ENCODE measurements around the gene EMP2. TPM values are rescaled to one million over a fixed set of nuclear protein-coding genes. Genes with fewer than 3 reads are reported as not detected.

The EMP2 gene
- total and polyA plus RNA-seq, 2 of the 4 experiments (the other 2 are of a cell fraction), result 13.8 to 18.3 TPM

DNA sequence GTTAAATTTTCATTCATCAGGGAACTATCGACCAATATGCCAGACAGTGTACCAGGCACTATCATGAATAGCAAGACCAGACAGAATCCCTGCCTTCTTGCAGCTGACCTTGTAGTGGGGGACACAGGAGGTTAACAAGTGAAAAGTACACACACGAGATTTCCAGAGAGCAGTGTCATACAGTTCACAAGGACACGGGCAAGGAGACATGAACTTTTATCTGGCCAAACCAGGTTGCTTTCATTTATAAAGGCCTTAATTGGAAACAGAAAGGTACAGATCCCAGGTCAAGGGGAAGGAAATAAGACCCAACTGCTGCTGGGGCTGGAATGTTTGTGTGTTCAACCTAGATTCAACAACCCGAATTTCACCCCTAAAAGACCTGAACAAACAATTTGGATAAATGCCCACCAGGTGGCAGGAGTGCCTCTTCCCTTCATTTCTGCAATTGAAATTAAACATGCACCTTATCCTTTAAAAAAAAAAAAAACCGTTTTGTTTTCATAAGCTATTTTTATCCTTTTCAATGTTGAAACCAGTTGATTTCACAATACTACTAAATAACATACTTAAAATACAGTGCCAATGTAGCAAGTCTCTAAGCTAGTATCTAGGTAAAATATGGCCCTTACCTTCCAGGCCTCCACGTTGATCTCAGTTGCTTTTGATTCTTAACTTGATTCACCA lies 65.9 kb downstream of the EMP2 start:
- H3K4me2 ChIP-seq (ENCODE audit: low read depth, low read length), result no peak overlapping the region; the same call in 1 of the 2 replicates
- no peak overlapping the region for H2BK15ac ChIP-seq (ENCODE audit: low read depth, low read length)
- BruUV-seq (replicated peaks), result no TSS peak
- TF ChIP-seq MAZ (IDR thresholded peaks at IDR 0.05; ENCODE audit: borderline replicate concordance, low read depth, low read length) (no peak), RAD21 (IDR thresholded peaks at IDR 0.05; ENCODE audit: low read length) (peak; percentile 69), CHD1 (IDR thresholded peaks at IDR 0.05; ENCODE audit: low read depth, low read length) (no peak), CTCF (conservative IDR thresholded peaks at IDR 0.05; ENCODE audit: low read depth, low read length) (peak; percentile 63), NFE2L2 (IDR thresholded peaks at IDR 0.05; ENCODE audit: low read depth, low read length) (no peak), MAFK (IDR thresholded peaks at IDR 0.05; ENCODE audit: low read depth, low read length) (no peak), RCOR1 (IDR thresholded peaks at IDR 0.05; ENCODE audit: insufficient replicate concordance, low read length) (no peak), SMC3 (IDR thresholded peaks at IDR 0.05; ENCODE audit: low read depth, low read length) (peak; percentile 80), FOS (IDR thresholded peaks at IDR 0.05; ENCODE audit: low read depth, low read length) (no peak), BHLHE40 (IDR thresholded peaks at IDR 0.05; ENCODE audit: low read depth, low read length) (no peak), CEBPB (IDR thresholded peaks at IDR 0.05; ENCODE audit: low read depth, low read length) (peak; percentile 95), POLR2A (IDR thresholded peaks at IDR 0.05; ENCODE audit: low read depth, low read length) (no peak), MXI1 (IDR thresholded peaks at IDR 0.05; ENCODE audit: borderline replicate concordance, low read depth, low read length) (no peak)
- TF ChIP-seq, protein P1, sequence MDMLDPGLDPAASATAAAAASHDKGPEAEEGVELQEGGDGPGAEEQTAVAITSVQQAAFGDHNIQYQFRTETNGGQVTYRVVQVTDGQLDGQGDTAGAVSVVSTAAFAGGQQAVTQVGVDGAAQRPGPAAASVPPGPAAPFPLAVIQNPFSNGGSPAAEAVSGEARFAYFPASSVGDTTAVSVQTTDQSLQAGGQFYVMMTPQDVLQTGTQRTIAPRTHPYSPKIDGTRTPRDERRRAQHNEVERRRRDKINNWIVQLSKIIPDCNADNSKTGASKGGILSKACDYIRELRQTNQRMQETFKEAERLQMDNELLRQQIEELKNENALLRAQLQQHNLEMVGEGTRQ (IDR thresholded peaks at IDR 0.05; ENCODE audit: low read depth, low read length), result no peak
- TF ChIP-seq, protein P2, sequence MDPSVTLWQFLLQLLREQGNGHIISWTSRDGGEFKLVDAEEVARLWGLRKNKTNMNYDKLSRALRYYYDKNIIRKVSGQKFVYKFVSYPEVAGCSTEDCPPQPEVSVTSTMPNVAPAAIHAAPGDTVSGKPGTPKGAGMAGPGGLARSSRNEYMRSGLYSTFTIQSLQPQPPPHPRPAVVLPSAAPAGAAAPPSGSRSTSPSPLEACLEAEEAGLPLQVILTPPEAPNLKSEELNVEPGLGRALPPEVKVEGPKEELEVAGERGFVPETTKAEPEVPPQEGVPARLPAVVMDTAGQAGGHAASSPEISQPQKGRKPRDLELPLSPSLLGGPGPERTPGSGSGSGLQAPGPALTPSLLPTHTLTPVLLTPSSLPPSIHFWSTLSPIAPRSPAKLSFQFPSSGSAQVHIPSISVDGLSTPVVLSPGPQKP (IDR thresholded peaks at IDR 0.05; ENCODE audit: borderline replicate concordance, low read depth, low read length), result no peak

More for the DNA sequence above, 65.9 kb downstream of the EMP2 start:
- Histone ChIP-seq H3K23ac (ENCODE audit: low read depth, low read length) (no peak overlapping the region), H3K4me1 (ENCODE audit: control insufficient read depth, insufficient read depth, low read length) (peaks cover 2% of the 10 kb centered on the region; the same call in 1 of the 2 replicates), H2BK5ac (ENCODE audit: low read depth, low read length, poor library complexity, severe bottlenecking) (no peak overlapping the region), H3K79me1 (ENCODE audit: low read depth in 1 of 2, low read length in 2 of 2) (no peaks in the 10 kb centered on the region), H2AK5ac (ENCODE audit: low read depth, low read length) (no peak overlapping the region), H2BK120ac (ENCODE audit: low read depth, low read length) (no peak overlapping the region), H4K8ac (ENCODE audit: low read depth in 2 of 2, low read length in 2 of 2) (no peak overlapping the region), H3K27ac (ENCODE audit: insufficient read depth, low read length) (no peak overlapping the region), H3K27me3 (ENCODE audit: control insufficient read depth, insufficient read depth, low read length) (no peaks in the 10 kb centered on the region), H3K36me3 (ENCODE audit: control insufficient read depth, insufficient read depth, low read length) (no peaks in the 10 kb centered on the region), H2BK20ac (ENCODE audit: low read depth, low read length) (no peak overlapping the region), H2AFZ (replicated peaks; ENCODE audit: low read length, poor library complexity) (no peak overlapping the region), H3K14ac (replicated peaks; ENCODE audit: low read depth, low read length) (no peak overlapping the region), H3K18ac (ENCODE audit: low read depth, low read length) (no peak overlapping the region), H4K5ac (ENCODE audit: low read depth, low read length) (no peak overlapping the region), H2AK9ac (replicated peaks; ENCODE audit: low read depth, low read length, poor library complexity) (no peak overlapping the region), H3K9ac (ENCODE audit: low read depth, low read length) (no peak overlapping the region), H4K20me1 (ENCODE audit: insufficient read depth, low read length) (no peaks in the 10 kb centered on the region), H3K9me1 (ENCODE audit: insufficient read depth, low read length) (no peaks in the 10 kb centered on the region), H3K9me3 (ENCODE audit: control insufficient read depth, insufficient read depth, low read length) (no peaks in the 10 kb centered on the region), H3K4me3 (ENCODE audit: insufficient read depth, low read depth, low read length) (no peak overlapping the region), H4K91ac (ENCODE audit: insufficient read depth, low read depth, low read length) (no peak overlapping the region), H3K56ac (ENCODE audit: extremely low read depth, insufficient read depth, low read length) (no peak overlapping the region), H3K4ac (ENCODE audit: low read depth, low read length) (no peak overlapping the region)
- ChIA-PET CTCF (interaction anchor here (0.5 to 2.4 kb wide), 18 partner anchors 16 to 1816 kb away, joined by 3 to 22 read pairs (median 4); no protein-coding TSS in a partner anchor), POLR2A (ENCODE audit: unreplicated experiment) (no interaction called here)
- DNase-seq (peak; percentile 70), ATAC-seq (ENCODE audit: low read depth) (peak; percentile 50)
- WGBS, 2 experiments (ENCODE audit: extremely low coverage in 2 of 2, insufficient read length in 1 of 2), result 40% methylated on average over 2 of the region's 6 CpGs; no CpG with 5 or more reads in 1 of the 2 experiments
- intact Hi-C loops (cut with micrococcal nuclease) (loop anchor here (1.0 kb wide), 1 partner anchor 223 kb away; no protein-coding TSS in a partner anchor), in situ Hi-C loops (cut with MboI; ENCODE audit: low sequenced_read_pairs) (loop anchor here (5.0 to 25.0 kb wide), 3 partner anchors 218 to 1502 kb away; no protein-coding TSS in a partner anchor), dilution Hi-C loops (cut with HindIII; ENCODE audit: low sequenced_read_pairs, unreplicated experiment) (no loop called here)
